DND-41 (cell line): Measurements from ENCODE around the gene MTO1.
"Not testable (repeated sequence)": the region's sequence is repeated elsewhere in the genome, so short reads cannot be mapped to it uniquely, and the experiment has no call there.

ENCODE experiments used
- CTCF ChIP-seq: IDR thresholded peaks from 2 replicates; pipeline ENCODE4 v1.5.1; 2012; ENCODE audit warnings: borderline replicate concordance, low read length, moderate library complexity, mild to moderate bottlenecking; ENCODE audit not compliant: poor library complexity, severe bottlenecking; ENCODE audit errors: extremely low read depth
- EZH2 ChIP-seq: IDR thresholded peaks from 3 replicates; pipeline ENCODE4 v1.6.1; 2012; ENCODE audit warnings: borderline replicate concordance, low read depth, mild to moderate bottlenecking, moderate library complexity, low read length, inconsistent platforms; ENCODE audit not compliant: severe bottlenecking

DNA sequence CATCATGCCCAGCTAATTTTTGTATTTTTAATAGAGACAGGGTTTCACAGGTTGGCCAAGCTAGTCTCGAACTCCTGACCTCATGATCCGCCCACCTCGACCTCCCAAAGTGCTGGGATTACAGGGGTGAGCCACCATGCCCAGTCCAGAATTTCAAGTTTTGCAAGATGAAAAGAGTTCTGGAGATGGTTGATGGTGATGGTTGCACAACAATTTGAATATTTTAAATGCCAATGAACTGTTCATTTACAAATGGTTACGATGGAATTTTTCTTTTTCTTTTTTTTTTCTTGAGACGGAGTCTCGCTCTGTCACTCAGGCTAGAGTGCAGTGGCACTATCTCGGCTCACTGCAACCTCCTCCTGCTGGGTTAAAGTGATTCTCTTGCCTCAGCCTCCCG is 44.2 kb downstream of the MTO1 start:
- not testable (repeated sequence) for TF ChIP-seq CTCF, EZH2
